Stimulated activated CD8-positive, alpha-beta memory T cell treated with anti-CD3 and anti-CD28 coated beads, Interleukin-15, amount 100 ng/mL, for 1 hour (primary cell): ENCODE measurements around the gene ABCB9.

Experiments used
- DNase-seq: peaks from one replicate; pipeline ENCODE4 v3.0.0-alpha.2; 2020; ENCODE audit warnings: low read depth

Gene ABCB9

DNA sequence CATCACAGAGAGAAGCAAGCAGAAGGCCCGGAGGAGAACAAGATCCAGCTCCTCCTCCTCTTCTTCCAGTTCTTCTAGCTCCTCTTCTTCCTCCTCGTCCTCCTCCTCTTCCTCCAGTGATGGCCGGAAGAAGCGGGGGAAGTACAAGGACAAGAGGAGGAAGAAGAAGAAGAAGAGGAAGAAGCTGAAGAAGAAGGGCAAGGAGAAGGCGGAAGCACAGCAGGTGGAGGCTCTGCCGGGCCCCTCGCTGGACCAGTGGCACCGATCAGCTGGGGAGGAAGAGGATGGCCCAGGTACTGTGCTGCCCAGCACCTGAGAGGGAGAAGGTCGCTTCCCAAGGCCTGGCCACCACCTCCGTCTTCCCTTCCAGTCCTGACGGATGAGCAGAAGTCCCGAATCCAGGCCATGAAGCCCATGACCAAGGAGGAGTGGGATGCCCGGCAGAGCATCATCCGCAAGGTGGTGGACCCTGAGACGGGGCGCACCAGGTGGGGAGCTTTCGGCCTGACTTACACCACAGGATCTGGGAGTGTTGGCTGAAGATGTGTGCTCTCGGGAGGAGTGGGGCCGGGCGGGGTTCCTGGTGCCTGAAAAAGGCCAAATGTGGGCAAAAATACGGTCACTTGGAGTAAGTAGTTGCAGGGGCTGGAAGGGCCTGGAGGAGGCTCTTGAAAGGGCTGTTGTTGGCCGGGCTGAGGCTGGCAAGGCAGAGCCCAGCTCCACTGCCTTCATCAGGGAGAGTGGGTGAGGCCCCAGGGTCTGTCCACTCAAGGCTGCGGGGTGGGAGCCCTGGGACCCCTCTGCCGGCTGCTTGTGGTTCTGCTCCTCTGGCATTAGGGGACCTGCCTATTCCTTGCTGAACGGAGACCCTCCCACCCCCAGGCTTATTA, 15.6 kb upstream of the ABCB9 start:
- DNase-seq, result no peak

DNA sequence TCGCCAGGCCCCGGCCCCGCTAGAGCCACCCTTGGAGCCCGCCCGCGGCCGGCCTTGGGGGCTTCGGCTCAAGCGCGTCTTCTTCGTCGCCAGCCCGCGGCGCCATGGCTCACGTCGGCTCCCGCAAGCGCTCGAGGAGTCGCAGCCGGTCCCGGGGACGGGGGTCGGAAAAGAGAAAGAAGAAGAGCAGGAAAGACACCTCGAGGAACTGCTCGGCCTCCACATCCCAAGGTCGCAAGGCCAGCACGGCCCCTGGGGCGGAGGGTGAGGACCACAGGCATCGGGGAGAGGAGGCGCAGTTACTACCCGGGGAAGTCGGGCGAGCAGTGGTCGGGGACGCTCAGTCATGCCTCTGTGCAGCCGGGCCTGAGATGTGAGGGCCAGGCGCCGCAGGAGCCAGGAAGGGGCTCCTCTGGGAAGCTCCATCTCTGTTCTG, 14.8 kb upstream of the ABCB9 start:
- DNase-seq, result no peak

DNA sequence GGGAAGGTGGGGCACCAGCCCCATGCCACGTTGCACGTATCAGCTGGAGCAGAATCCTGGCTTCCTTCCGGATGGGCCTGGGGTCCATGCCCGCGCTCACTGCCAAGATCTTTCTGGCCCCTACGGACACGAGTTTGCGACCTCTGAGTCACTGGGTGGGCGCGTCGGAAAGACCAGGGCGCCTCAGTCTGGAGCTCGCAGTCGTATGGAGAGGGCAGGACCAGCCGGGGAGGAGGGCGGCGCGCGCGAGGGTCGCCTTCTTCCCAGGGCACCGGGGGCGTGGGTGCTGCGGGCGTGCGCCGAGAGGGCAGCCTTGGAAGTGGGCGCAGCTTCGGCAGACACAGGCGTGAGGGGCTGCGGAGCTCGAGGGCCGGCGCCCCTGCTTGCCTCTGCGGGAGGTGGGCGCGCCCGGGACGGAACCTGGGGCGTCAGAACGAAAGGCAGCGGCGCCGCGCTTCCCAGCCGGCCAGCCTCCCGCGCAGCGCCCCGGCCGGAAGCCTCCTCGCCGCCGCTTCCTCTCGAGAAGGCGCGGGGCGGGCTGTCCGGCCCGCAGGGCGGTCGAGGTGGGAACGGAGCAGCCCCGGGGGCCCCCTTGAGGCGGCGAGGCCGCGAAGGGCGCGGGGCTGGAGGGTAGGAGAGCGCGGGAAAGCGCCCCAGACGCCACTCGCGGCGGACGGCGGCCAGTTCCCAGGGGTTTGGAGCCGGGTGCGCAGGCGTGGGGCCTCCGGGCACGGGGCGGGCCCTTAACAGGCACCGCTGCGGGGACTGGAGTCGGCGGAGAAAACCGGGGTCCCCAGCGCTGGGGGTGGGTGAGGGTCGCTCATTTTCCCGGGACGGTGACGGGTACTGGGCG, 14.1 kb upstream of the ABCB9 start, which contains the start of gene ARL6IP4:
Gene ARL6IP4 (plus strand): TSS at position 499 of the 853 bp plus-strand sequence. CDS start 459 bp downstream, outside the sequence.
- DNase-seq, result peak; percentile 27

DNA sequence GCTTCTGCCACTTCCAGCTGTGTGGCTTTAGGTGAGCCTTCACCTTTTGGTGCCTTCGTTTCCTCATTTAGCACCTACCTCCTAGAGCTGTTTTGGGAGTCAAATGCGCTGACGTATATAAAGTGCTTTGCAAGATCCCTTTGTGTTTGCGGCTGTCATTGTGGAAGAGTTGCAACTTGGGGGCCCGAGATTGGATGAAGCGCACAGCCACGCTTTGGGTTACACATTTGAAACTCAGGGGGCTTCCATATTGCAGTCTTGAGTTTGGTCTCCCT, 13.6 kb upstream of the ABCB9 start:
- DNase-seq, result no peak

DNA sequence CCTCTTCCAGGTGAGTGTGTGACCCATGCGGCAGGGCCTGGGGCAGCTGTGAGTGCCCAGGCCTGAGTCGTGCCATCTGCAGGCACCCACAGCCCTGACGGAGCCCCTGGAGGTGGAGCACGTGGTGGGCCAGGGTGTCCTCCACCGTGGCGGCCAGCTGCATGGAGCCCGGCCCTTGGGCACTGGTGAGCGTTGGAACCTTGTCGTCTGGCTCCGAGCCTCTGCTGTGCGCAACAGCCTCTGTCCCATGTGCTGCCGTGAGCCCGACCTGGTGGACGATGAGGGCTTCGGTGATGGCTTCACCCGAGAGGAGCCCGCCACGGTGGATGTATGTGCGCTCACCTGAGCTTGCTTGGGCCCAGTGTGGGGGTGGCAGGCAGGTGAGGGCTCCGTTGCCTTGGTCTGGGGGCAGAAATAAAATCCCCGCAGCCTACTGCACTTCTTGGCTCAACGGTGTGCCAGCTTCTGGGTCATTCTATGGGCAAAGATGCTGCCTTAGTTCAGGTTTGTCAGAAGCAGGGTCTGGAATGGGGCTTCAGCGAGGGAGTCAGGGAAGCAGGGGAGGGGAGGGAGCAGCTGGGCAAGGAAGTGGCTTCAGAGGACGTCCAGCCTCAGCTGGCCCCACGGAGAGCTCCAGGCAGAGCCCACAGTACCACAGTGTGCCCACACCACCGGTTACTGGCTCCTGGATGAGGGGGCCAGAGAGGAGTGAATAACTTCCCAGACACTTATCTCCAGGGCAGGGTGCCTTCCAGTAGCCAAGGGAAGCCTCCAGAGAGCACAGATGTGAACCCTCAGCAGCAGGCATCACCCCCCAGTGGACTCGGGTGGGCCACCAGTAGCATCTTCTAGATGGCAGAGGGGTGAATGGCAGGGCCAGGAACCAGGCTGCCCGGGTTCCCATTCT, 13.0 kb upstream of the ABCB9 start:
- no peak for DNase-seq

DNA sequence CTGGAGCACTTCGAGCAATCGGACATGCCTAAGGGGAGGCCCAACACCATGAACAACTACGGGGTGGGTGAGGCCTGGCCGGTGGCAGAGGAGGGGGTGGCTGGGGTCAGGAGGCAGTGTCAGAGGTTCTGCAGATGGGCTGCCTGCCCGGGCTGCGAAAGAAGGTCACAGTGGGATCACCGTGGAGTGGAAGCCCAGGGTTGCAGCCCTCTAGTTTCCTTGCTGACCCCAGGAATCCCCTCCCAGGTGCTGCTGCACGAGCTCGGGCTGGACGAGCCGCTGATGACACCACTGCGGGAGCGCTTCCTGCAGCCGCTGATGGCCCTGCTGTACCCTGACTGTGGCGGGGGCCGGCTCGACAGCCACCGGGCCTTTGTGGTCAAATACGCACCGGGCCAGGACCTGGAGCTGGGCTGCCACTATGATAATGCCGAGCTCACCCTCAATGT, 12.3 kb upstream of the ABCB9 start:
- DNase-seq, result no peak

DNA sequence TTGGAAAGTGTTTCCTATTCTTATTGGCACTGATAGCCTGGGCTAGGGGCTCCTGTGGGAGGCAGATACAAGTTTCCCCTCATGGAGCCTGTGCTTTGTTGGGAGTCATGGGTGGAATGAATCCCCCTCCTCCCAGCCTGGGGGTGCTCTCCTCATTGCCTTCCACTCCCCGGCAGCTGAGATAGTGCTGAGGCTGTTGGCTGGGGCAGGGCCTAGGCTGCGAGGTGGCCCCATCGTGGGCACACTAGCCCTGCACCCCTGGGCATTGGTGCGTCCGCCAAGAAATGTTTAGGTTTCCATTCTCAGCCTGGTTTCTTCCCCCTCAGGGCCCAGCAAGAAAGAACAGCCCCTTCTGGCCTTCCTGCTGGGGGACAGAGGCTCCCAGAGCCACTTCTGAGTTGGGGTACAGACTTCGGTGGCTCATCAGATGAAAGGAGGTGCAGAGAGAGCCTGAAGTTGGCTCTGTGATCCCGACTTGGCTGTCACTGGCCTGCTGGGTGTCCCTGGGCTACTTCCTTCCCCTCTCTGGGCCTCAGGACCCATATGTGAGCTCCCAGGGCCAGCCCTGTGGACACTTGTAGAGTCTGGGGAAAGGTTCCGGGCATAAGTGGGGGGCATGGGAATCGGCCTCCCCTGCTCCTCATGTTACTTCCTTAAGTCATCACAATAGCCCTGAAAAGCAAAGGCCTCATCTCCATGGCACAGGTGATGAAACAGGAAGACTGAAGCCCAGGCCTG, 11.6 kb upstream of the ABCB9 start:
- DNase-seq, result no peak

DNA sequence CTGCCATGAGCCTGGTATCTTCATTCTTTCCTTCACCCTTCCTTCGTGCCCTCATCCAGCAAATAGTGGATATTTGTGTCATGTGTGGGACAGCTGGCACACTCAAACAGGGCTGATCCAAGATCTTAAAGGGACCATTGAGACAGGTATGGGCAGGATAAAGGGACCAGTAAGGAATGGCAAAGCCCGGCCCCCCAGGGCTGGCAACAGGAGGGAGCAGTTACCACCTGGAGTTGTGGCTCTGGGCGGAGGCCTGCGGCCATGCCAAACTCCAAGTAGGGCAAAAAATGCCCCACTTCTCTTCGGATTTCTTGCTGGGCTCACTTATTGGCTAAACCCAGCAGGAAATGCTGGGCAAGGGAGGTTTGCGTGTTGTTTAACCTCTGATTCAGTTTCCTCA, 10.9 kb upstream of the ABCB9 start:
- DNase-seq, result no peak

DNA sequence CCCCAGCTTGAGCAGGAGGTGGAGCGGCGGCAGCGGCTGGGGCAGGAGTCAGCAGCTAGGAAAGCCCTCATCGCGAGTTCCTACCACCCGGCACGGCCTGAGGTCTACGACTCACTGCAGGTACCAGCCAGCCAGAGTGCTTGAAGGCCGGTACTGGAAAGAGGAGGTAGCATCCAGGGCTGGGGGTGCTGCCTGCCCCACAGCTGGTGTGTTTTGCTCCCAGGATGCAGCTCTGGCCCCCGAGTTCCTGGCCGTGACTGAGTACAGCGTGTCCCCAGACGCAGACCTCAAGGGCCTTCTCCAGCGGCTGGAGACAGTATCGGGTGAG, 10.3 kb upstream of the ABCB9 start:
- no peak for DNase-seq

DNA sequence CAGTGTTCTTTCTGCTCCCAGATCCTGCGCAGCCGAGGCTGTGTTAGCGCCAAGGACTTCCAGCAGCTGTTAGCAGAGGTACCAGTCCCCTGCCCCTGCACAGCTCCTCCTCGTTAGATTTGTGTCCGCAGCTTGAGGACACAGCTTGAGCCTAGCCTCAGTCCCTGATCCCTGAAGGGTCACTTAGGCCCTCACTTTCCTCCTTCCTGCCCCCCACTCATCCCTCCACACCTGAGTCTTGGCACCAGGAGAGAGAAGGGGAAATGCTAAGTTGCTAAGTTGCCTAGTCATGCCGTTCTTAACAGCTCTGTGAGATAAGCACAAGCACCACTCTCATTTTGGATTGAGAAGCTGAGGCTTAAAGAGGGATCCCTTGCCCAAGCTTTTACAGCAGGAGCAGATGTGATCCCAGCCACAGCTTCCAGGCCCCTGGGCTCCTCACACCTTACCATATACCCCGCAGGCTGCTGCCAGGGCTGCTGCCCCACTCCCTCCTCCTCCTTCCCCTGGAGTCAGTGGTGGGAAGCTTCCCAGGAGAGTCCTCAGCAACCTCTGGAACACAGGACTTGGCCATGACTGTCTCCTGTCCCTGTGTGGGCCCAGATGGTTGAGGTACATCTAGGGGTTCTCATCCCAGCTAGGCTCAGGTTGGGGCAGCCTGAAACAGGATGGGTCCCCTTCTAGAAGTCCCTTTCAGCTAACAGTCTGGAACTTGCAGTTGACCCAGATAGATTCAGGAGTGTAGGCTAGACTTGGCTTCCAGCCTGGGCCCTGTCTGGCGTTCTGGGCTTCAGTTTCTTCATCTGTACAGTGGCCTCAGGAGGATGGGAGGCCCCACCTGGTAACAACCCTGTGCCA, 9.8 kb upstream of the ABCB9 start:
- DNase-seq, result no peak

DNA sequence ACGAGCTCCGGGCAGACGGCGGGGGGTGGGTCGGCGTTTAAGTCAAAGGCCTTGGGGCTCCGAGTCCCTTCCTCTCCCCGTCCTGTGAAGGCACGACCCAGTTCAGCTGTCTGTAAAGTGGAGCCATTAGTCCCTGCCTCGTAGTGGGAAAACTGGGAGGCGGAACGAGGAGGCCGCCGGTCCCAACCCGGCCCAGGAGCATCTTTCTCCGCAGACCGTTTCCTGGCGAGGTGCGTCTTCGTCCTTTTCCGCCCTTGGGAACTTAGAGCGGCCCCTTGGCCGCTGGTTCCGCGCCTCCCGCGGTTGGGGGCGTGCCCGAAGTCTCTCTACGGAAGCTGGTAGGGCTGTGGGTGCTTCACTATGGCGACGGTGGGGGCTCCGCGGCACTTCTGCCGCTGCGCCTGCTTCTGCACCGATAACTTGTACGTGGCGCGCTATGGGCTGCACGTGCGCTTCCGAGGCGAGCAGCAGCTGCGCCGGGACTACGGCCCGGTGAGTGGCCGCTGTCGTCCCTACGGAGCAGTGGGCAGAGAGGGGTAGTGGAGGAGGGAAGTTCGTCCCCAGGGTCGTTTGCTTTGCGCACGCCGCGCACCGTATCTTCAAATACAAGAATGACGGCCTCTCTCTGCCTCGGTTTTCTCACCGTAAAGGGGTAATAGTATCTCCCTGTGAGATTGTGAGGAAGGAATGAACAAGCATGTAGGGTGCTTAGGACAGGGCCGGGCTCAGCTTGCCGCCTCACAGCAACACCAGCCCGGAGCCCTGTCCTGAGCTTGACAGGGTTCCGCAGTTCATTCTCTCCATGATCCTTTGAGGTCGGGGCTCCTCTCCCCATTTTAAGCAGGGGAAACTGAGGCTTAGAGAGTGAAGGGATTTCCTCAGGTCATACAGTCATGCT, 8.9 kb upstream of the ABCB9 start, which contains the start of gene OGFOD2:
Gene OGFOD2 (plus strand): TSS at position 353 of the 898 bp plus-strand sequence. CDS start 8 bp downstream, at position 361.
- peak; percentile 86 for DNase-seq

DNA sequence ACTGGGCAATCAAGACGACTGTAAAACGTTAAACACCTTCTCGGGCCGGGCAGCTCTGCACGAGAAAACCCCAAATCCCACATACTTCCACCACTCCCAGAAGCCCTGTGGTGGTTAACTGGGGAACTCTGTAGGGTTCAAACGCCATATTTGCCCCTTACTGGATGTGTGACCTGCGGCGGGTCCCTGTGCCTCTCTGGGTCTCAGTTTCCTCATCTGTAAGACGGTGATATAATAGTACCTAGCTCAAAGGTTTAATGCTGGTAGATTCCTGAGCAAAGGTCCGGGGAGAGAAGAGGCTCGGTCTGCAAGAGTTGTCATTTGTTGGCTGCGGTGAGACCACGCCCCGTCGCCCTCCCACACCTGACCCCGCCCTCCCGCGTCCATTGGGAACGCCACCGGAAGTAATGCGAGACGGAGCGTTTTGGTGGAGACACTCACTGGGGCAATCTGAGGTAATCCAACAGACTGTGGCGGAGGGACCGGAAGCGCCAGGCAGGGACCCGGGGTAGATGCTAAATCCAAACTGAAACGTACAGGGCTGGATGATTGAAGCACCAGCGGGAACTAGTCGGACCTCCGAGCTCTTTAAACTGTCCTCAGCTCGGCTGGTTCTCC, 8.1 kb upstream of the ABCB9 start:
- peak; percentile 99 for DNase-seq

DNA sequence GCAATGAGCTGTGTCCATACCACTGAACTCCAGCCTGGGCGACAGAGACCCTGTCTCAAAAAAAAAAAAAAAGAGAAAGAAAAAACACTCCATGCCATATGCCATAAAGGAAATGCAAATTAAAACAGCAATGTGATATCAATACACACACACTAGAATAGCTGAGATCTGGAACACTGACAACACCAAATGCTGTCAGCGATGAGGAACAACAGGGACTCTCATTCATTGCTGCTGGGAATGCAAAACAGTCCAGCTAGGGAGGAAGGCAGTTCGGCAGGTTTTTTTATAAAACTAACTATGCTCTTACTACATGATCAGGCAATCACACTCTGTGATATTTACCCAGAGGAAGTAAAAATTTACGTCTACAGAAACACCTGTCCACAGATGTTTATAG, 3.4 kb upstream of the ABCB9 start:
- no peak for DNase-seq

DNA sequence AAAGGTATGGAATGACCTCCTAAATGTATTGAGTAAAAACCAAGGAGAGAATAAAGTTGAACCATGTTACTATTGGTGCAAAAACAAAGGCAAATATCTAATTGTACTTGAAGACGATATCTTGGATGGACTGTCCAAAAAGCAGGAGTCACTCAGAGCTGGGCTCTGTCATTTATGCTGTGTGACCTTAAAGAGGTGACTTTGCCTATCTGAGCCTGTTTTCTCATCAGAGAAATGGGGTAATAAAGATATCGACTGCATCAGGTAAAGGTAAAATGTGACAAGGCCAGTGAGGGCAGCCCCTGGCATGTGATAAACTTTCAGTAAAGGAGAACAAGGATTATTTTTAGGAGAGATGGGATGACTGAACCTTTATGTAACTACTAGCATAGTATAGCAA, 1.8 kb upstream of the ABCB9 start:
- no peak for DNase-seq

DNA sequence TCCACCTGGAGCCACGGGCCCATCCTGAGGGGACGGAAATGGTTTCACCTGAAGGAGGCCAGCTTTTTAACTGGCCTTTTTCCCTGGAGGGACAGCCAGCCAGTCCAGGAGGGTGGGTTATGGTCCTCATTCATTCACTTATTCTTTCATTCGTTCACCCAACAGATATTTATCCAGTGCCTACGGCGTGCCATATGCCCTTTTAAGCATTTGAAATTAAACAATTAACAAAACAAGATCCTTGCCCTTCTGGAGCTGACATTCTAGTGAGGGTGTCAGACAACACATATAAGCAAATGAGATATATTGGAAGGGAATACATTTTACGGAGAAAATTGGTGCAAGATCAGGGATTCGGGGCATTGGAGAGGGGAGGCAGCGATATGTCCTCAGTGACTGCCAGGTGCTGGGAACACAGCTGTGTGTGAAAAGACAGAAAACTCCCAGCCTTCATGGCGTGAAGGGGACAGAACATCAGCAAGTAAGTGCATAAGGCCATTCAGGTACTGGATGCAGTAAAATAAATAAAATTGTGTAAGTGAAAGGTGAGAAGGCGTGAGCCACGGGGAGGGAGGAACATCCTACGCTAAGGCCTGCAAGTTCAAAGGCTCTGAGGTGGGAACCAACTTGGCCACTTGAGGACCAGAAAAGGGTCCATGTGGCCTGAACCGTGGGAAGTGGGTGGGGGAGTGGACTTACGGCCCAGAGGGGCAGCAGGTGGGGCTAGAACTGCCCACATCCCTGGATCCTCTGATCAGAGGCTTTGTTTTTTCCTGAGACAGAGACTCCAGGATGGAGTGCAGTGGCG, 684 bp upstream of the ABCB9 start:
- no peak for DNase-seq

DNA sequence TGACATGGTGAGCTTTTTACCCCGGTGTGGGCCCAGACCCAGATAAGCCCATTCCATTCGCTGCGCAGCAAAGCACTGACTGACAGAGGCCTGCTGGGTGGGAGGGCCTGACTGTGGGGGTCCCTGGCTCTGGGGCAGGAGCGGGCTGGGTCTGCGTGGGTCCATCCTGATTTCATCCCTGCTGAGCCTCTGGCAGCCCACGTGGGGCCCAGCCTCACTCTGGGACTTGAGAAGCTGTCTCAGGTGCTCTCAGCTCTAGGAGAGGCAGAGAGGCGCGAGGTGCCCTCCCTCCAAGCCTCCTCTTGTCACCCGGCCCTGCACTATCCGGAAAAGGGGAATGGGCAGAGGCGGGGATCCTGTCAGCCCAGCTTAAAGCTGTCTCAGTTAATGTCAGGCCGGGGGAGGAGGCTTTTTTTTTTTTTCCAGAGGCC, 927 bp downstream of the ABCB9 start:
- DNase-seq, result no peak

DNA sequence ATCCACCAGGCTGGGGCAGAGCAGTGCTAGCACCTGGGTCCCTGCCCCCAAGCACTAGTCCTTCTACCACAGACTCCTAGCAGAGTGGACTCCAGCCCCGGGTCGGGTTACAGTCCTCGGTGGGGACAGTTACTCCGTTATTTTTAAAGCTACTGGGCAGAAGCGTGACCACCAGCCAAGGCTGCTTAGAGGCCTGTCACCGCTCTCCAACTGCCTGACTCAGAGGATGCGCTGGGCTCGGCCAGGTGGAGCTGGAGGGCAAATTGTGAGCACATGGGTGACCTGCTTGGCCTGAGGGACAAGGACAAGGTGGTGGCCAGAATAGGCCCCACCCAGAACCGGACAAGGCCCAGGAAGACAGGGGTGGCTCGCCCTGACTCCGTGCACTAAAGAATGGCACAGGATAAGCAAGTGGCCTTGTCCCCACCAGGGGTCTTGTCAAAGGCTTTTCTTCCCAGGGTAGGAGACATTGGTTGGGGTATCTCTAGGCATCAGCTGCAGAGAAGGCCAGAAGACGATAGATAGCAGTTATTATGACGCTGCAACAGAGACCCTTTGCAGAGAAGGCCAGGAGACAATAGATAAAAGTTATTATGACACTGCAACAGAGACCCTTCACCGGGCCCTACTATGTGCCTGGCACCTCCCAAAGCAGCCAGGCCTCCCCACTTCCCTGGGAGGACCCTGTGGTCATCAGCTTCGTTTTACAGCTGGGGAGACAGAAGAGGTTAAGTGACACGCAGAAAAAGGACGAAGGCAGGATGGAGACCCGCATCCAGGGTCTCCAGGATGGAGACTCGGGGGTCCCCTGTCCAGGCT, 1.6 kb downstream of the ABCB9 start:
- DNase-seq, result no peak
